ENCODE data around the gene SPATA2.
"Not testable (repeated sequence)": the region's sequence is repeated elsewhere in the genome, so short reads cannot be mapped to it uniquely, and the experiment has no call there.

SPATA2 gene

GRCh38 chr20:49863666-49864065 is 51.7 kb downstream of the SPATA2 start:
- TF ChIP-seq CTCF (IDR thresholded peaks at IDR 0.05; ENCODE audit: control insufficient read depth, extremely low read depth, insufficient read depth) = no peak
- DNase-seq (ENCODE audit: low read depth) = no peak
- no peak overlapping the region for H3K4me3 ChIP-seq (ENCODE audit: low read depth, low read length)

GRCh38 chr20:49862607-49863200 is 52.6 kb downstream of the SPATA2 start:
- H3K4me3 ChIP-seq (ENCODE audit: low read depth, low read length) = no peak overlapping the region
- DNase-seq (ENCODE audit: low read depth) = no peak
- no peak for TF ChIP-seq CTCF (IDR thresholded peaks at IDR 0.05; ENCODE audit: control insufficient read depth, extremely low read depth, insufficient read depth)

GRCh38 chr20:49861232-49861631 is 54.1 kb downstream of the SPATA2 start:
- not testable (repeated sequence) for DNase-seq (ENCODE audit: low read depth); H3K4me3 ChIP-seq (ENCODE audit: low read depth, low read length)

- DNase-seq (ENCODE audit: low read depth) = no peak
- no peak overlapping the region for H3K4me3 ChIP-seq (ENCODE audit: low read depth, low read length)
- no peak for TF ChIP-seq CTCF (IDR thresholded peaks at IDR 0.05; ENCODE audit: control insufficient read depth, extremely low read depth, insufficient read depth)
These were observed 55.5 kb downstream of the SPATA2 start for GRCh38 chr20:49859807-49860206.

GRCh38 chr20:49859011-49859410 is 56.3 kb downstream of the SPATA2 start:
- no peak overlapping the region for H3K4me3 ChIP-seq (ENCODE audit: low read depth, low read length)
- DNase-seq (ENCODE audit: low read depth) = no peak

GRCh38 chr20:49858076-49858585 is 57.2 kb downstream of the SPATA2 start:
- no peak for DNase-seq (ENCODE audit: low read depth)
- no peak for TF ChIP-seq CTCF (IDR thresholded peaks at IDR 0.05; ENCODE audit: control insufficient read depth, extremely low read depth, insufficient read depth)
- no peak overlapping the region for H3K4me3 ChIP-seq (ENCODE audit: low read depth, low read length)

More at GRCh38 chr20:49859011-49859410, 56.3 kb downstream of the SPATA2 start:
- TF ChIP-seq CTCF (IDR thresholded peaks at IDR 0.05; ENCODE audit: control insufficient read depth, extremely low read depth, insufficient read depth) = no peak

GRCh38 chr20:49856904-49857303 is 58.4 kb downstream of the SPATA2 start:
- no peak for DNase-seq (ENCODE audit: low read depth)
- TF ChIP-seq CTCF (IDR thresholded peaks at IDR 0.05; ENCODE audit: control insufficient read depth, extremely low read depth, insufficient read depth) = no peak

More at GRCh38 chr20:49856904-49857303, 58.4 kb downstream of the SPATA2 start:
- no peak overlapping the region for H3K4me3 ChIP-seq (ENCODE audit: low read depth, low read length)

Data from LNCaP clone FGC (cell line).